Measurements from ENCODE around the gene SOX1. TPM values are rescaled to one million over a fixed set of nuclear protein-coding genes. Genes with fewer than 3 reads are reported as not detected.

SOX1 gene
- total RNA-seq, 1 donor from 2014 or later: not detected

GRCh38 chr13:112083971-112084370 lies 17.0 kb downstream of the SOX1 start:
- Histone ChIP-seq H3K4me1 (no peaks in the 10 kb centered on the region), H3K4me3 (no peak overlapping the region), H3K27ac (no peak overlapping the region), H3K9me3 (peaks cover 6 to 13% of the 10 kb centered on the region in 2 donors), H3K27me3 (no peaks in the 10 kb centered on the region), H3K36me3 (no peaks in the 10 kb centered on the region)
- DNase-seq (ENCODE audit: low spot score in 2 of 2): no peak
- TF ChIP-seq CTCF (IDR thresholded peaks at IDR 0.05): no peak
- intact Hi-C loops (cut with DNase I): no loop called here

GRCh38 chr13:112092453-112092852 lies 25.5 kb downstream of the SOX1 start:
- Histone ChIP-seq H3K36me3 (no peaks in the 10 kb centered on the region), H3K27me3 (no peaks in the 10 kb centered on the region), H3K4me3 (no peak overlapping the region), H3K27ac (no peak overlapping the region), H3K9me3 (no peaks in the 10 kb centered on the region), H3K4me1 (no peaks in the 10 kb centered on the region)
- intact Hi-C loops (cut with DNase I): no loop called here
- no peak for DNase-seq (ENCODE audit: low spot score in 2 of 2)
- no peak for TF ChIP-seq CTCF (IDR thresholded peaks at IDR 0.05)

GRCh38 chr13:112095354-112095753 lies 28.4 kb downstream of the SOX1 start:
- intact Hi-C loops (cut with DNase I): no loop called here
- no peaks in the 10 kb centered on the region for H3K4me1 ChIP-seq

GRCh38 chr13:112096959-112097358 lies 30.0 kb downstream of the SOX1 start:
- no peak for TF ChIP-seq CTCF (IDR thresholded peaks at IDR 0.05)
- H3K36me3 ChIP-seq: no peaks in the 10 kb centered on the region
- no peaks in the 10 kb centered on the region for H3K9me3 ChIP-seq
- no peak for DNase-seq (ENCODE audit: low spot score in 2 of 2)
- H3K27me3 ChIP-seq: no peaks in the 10 kb centered on the region
- intact Hi-C loops (cut with DNase I): no loop called here
- no peak overlapping the region for H3K4me3 ChIP-seq
- no peaks in the 10 kb centered on the region for H3K4me1 ChIP-seq
- no peak overlapping the region for H3K27ac ChIP-seq

More at GRCh38 chr13:112095354-112095753, 28.4 kb downstream of the SOX1 start:
- DNase-seq (ENCODE audit: low spot score in 2 of 2): no peak
- no peaks in the 10 kb centered on the region for H3K36me3 ChIP-seq
- no peaks in the 10 kb centered on the region for H3K9me3 ChIP-seq
- H3K27ac ChIP-seq: no peak overlapping the region
- TF ChIP-seq CTCF (IDR thresholded peaks at IDR 0.05): no peak
- H3K4me3 ChIP-seq: no peak overlapping the region
- no peaks in the 10 kb centered on the region for H3K27me3 ChIP-seq

GRCh38 chr13:112097770-112098169 lies 30.8 kb downstream of the SOX1 start:
- Histone ChIP-seq H3K4me1 (no peaks in the 10 kb centered on the region), H3K4me3 (no peak overlapping the region), H3K27ac (no peak overlapping the region), H3K36me3 (no peaks in the 10 kb centered on the region), H3K9me3 (no peaks in the 10 kb centered on the region), H3K27me3 (no peaks in the 10 kb centered on the region)
- no peak for DNase-seq (ENCODE audit: low spot score in 2 of 2)
- no peak for TF ChIP-seq CTCF (IDR thresholded peaks at IDR 0.05)
- intact Hi-C loops (cut with DNase I): no loop called here

- H3K27me3 ChIP-seq: no peaks in the 10 kb centered on the region
- H3K27ac ChIP-seq: no peak overlapping the region
- no peaks in the 10 kb centered on the region for H3K36me3 ChIP-seq
- intact Hi-C loops (cut with DNase I): no loop called here
- no peak for DNase-seq (ENCODE audit: low spot score in 2 of 2)
- no peak for TF ChIP-seq CTCF (IDR thresholded peaks at IDR 0.05)
- no peak overlapping the region for H3K4me3 ChIP-seq
- H3K9me3 ChIP-seq: no peaks in the 10 kb centered on the region
- no peaks in the 10 kb centered on the region for H3K4me1 ChIP-seq
Measured at GRCh38 chr13:112098699-112099098, 31.8 kb downstream of the SOX1 start.
